ENCODE results near the gene UNC13A. TPM values are rescaled to one million over a fixed set of nuclear protein-coding genes. Genes with fewer than 3 reads are reported as not detected.

The UNC13A gene
- total and polyA plus RNA-seq, 3 donors from 2014 or later: 1.2 to 3.2 (median 2.6) TPM

GRCh38 chr19:17721111-17721628 lies 33.0 kb upstream of the UNC13A start:
- TF ChIP-seq POLR2A (IDR thresholded peaks at IDR 0.05) (no peak), CTCF (IDR thresholded peaks at IDR 0.05) (no peak)
- no peak for DNase-seq
- Histone ChIP-seq H3K4me3 (no peak overlapping the region), H3K36me3 (ENCODE audit: low read depth, missing control alignments) (no peaks in the 10 kb centered on the region), H3K27me3 (no peaks in the 10 kb centered on the region), H3K27ac (no peak overlapping the region), H3K4me1 (peaks cover 26% of the 10 kb centered on the region), H3K9me3 (no peaks in the 10 kb centered on the region)
- intact Hi-C loops (cut with DNase I; ENCODE audit: low total_unique reads): no loop called here
- 62 to 72% methylated on average over 10 to 12 of the region's 12 CpGs for WGBS, 2 donors

- Histone ChIP-seq H3K9me3 (no peaks in the 10 kb centered on the region), H3K27me3 (no peaks in the 10 kb centered on the region), H3K4me3 (peak overlapping the region; percentile 63 to 83), H3K4me1 (peaks cover 25% of the 10 kb centered on the region), H3K27ac (no peak overlapping the region), H3K36me3 (ENCODE audit: low read depth, missing control alignments) (no peaks in the 10 kb centered on the region)
- intact Hi-C loops (cut with DNase I; ENCODE audit: low total_unique reads): no loop called here
- TF ChIP-seq POLR2A (IDR thresholded peaks at IDR 0.05): no peak
- no peak for TF ChIP-seq CTCF (IDR thresholded peaks at IDR 0.05)
- no peak for DNase-seq
- WGBS, 2 donors: 7 to 8% methylated on average over 7 of the region's 7 CpGs
Measured at GRCh38 chr19:17720440-17720839, 32.3 kb upstream of the UNC13A start.

GRCh38 chr19:17719730-17720400 lies 31.7 kb upstream of the UNC13A start:
- no peak for DNase-seq
- peak overlapping the region in 1 of 2 donors; percentile 69 for H3K27ac ChIP-seq

GRCh38 chr19:17718947-17719711 lies 31.0 kb upstream of the UNC13A start, which contains the start of gene MAP1S:
Gene MAP1S, plus strand, starts transcription at chr19:17719480. Its CDS starts 23 bp downstream, at chr19:17719503.
- no peaks in the 10 kb centered on the region for H3K9me3 ChIP-seq
- DNase-seq: peak; percentile 78
- WGBS, 2 donors: 3 to 20% methylated on average over 3 to 35 of the region's 53 CpGs
- peak within 1 kb of the TSS; percentile 63 to 83 for H3K4me3 ChIP-seq
- no peaks in the 10 kb centered on the region for H3K36me3 ChIP-seq (ENCODE audit: low read depth, missing control alignments)
- H3K4me1 ChIP-seq: peaks cover 25% of the 10 kb centered on the region
- peak within 1 kb of the TSS; percentile 44 to 69 for H3K27ac ChIP-seq
- no peaks in the 10 kb centered on the region for H3K27me3 ChIP-seq
- intact Hi-C loops (cut with DNase I; ENCODE audit: low total_unique reads): no loop called here
- TF ChIP-seq CTCF (IDR thresholded peaks at IDR 0.05): no peak
- no peak for TF ChIP-seq POLR2A (IDR thresholded peaks at IDR 0.05)

More at GRCh38 chr19:17719730-17720400, 31.7 kb upstream of the UNC13A start:
- 0 to 2% methylated on average over 9 to 28 of the region's 38 CpGs for WGBS, 2 donors
- intact Hi-C loops (cut with DNase I; ENCODE audit: low total_unique reads): no loop called here
- H3K9me3 ChIP-seq: no peaks in the 10 kb centered on the region
- H3K36me3 ChIP-seq (ENCODE audit: low read depth, missing control alignments): no peaks in the 10 kb centered on the region
- peak overlapping the region; percentile 63 to 83 for H3K4me3 ChIP-seq
- TF ChIP-seq CTCF (IDR thresholded peaks at IDR 0.05) (no peak), POLR2A (IDR thresholded peaks at IDR 0.05) (no peak)
- peaks cover 25% of the 10 kb centered on the region for H3K4me1 ChIP-seq
- no peaks in the 10 kb centered on the region for H3K27me3 ChIP-seq
